CD4-positive, alpha-beta memory T cell (primary cell): ENCODE results near the gene PPFIA4. TPM values are rescaled to one million over a fixed set of nuclear protein-coding genes. Genes with fewer than 3 reads are reported as not detected.

Experiments used
- CTCF ChIA-PET: fragments of 350-600 bp; sonication (Branson Sonifier 250); formaldehyde crosslinking; loops from one replicate; lab custom pipeline; 2021; ENCODE audit warnings: inconsistent platforms; ENCODE audit not compliant: partially characterized antibody; lab: Charles Lee
- POLR2A ChIA-PET: fragments of 350-600 bp; sonication (Branson Sonifier 250); formaldehyde crosslinking; loops from one replicate; lab custom pipeline; 2021; ENCODE audit not compliant: partially characterized antibody; lab: Charles Lee
- DNase-seq, 5 donors: peaks; one replicate each; pipeline versions ENCODE4 v3.0.0 to v3.0.0-alpha.2; 2020 to 2022; ENCODE audit warnings: mixed read lengths in 1 of 5
- H3K27ac ChIP-seq: one replicate; pipeline ENCODE4 v1.7.0; 2013; ENCODE audit warnings: low read depth, low read length
- H3K27me3 ChIP-seq: 2 replicates; pipeline ENCODE4 v1.7.0; 2013; ENCODE audit warnings: mild to moderate bottlenecking, low read length, moderate library complexity; ENCODE audit not compliant: insufficient read depth
- H3K36me3 ChIP-seq: 2 replicates; pipeline ENCODE4 v1.7.0; 2013; ENCODE audit warnings: mild to moderate bottlenecking, low read length, moderate library complexity; ENCODE audit not compliant: insufficient read depth
- H3K4me1 ChIP-seq: 2 replicates; pipeline ENCODE4 v1.7.0; 2013; ENCODE audit warnings: mild to moderate bottlenecking, low read length, moderate library complexity; ENCODE audit not compliant: insufficient read depth
- H3K4me3 ChIP-seq, 2 donors: one replicate each; pipeline ENCODE4 v1.7.0; 2013; ENCODE audit warnings: low read length in 2 of 2, mild to moderate bottlenecking in 1 of 2
- H3K9me3 ChIP-seq, 2 donors: one replicate each; pipeline ENCODE4 v1.7.0; 2013; ENCODE audit warnings: low read length in 2 of 2, control low read depth in 1 of 2; ENCODE audit not compliant: control insufficient read depth in 1 of 2
- H3K27ac Mint-ChIP-seq, 7 donors: one replicate each; pipeline ENCODE4 v1.8.0; 2020 to 2021; ENCODE audit warnings: mixed read lengths in 7 of 7, mild to moderate bottlenecking in 6 of 7, inconsistent platforms in 3 of 7, moderate library complexity in 3 of 7
- H3K27me3 Mint-ChIP-seq, 2 donors: one replicate each; pipeline ENCODE4 v1.8.0; 2020 to 2021; ENCODE audit warnings: mixed read lengths in 2 of 2
- H3K36me3 Mint-ChIP-seq, 2 donors: one replicate each; pipeline ENCODE4 v1.8.0; 2020 to 2021; ENCODE audit warnings: mixed read lengths in 2 of 2, inconsistent platforms in 1 of 2, mild to moderate bottlenecking in 1 of 2
- H3K4me1 Mint-ChIP-seq, 4 donors: one replicate each; pipeline ENCODE4 v1.8.0; 2020 to 2021; ENCODE audit warnings: mixed read lengths in 4 of 4, mild to moderate bottlenecking in 1 of 4
- H3K4me3 Mint-ChIP-seq, 8 donors: one replicate each; pipeline ENCODE4 v1.8.0; 2020 to 2021; ENCODE audit warnings: mixed read lengths in 8 of 8, mild to moderate bottlenecking in 7 of 8, moderate library complexity in 6 of 8, inconsistent platforms in 3 of 8
- H3K9me3 Mint-ChIP-seq, 8 donors: one replicate each; pipeline ENCODE4 v1.8.0; 2020 to 2021; ENCODE audit warnings: mixed read lengths in 8 of 8, mild to moderate bottlenecking in 5 of 8, inconsistent platforms in 3 of 8, moderate library complexity in 1 of 8
- intact Hi-C: fragments of 100-400 bp; cut with micrococcal nuclease; formaldehyde crosslinking; loops from one replicate; pipeline ENCODE4 v1.15.1; 2023
- polyA plus RNA-seq, 2 donors: library from polyadenylated mRNA; unstranded; fragments of 300-500 nt; fragmentation: Illumina TruSeq; gene quantifications; one replicate each; pipeline ENCODE4 v1.2.3, GENCODE V29; 2021
- total RNA-seq, 2 experiments: library from RNA; stranded (reverse); gene quantifications; one replicate each; pipeline ENCODE4 v1.2.3, GENCODE V29; 2021

Gene PPFIA4
- total and polyA plus RNA-seq, 4 experiments from 2014 or later: 1.4 to 1.5 TPM; not detected in 2

- H3K27ac Mint-ChIP-seq: no peak overlapping the region
- H3K4me3 ChIP-seq: no peak overlapping the region
- POLR2A ChIA-PET: interaction anchor here (1.4 kb wide), 1 partner anchor 8 kb away, joined by 3 read pairs; no protein-coding TSS in a partner anchor
- peaks cover 4 to 16% (median 11%) of the 10 kb centered on the region in 4 donors for H3K4me1 Mint-ChIP-seq
- intact Hi-C loops: loop anchor here (5.0 kb wide), 1 partner anchor 62 kb away; the partner anchor contains the start of gene CYB5R1
- no peak overlapping the region for H3K27ac ChIP-seq
- CTCF ChIA-PET: interaction anchor here (2.2 kb wide), 1 partner anchor 11 kb away, joined by 13 read pairs; no protein-coding TSS in a partner anchor
- H3K4me3 Mint-ChIP-seq: no peak overlapping the region
- H3K9me3 Mint-ChIP-seq: peaks cover 0 to 2% (median 0%) of the 10 kb centered on the region in 8 donors
- peaks cover 13% of the 10 kb centered on the region for H3K4me1 ChIP-seq
- peaks cover 0 to 9% of the 10 kb centered on the region in 2 donors for H3K36me3 Mint-ChIP-seq
- no peak for DNase-seq
- H3K9me3 ChIP-seq: no peaks in the 10 kb centered on the region
- peaks cover 2% of the 10 kb centered on the region for H3K36me3 ChIP-seq
- no peaks in the 10 kb centered on the region for H3K27me3 ChIP-seq
- H3K27me3 Mint-ChIP-seq: peaks cover 0 to 2% of the 10 kb centered on the region in 2 donors
Observed at GRCh38 chr1:203028784-203029553, 2.7 kb downstream of the PPFIA4 start.

- H3K36me3 ChIP-seq: no peaks in the 10 kb centered on the region
- Mint-ChIP-seq H3K4me3 (no peak overlapping the region), H3K36me3 (no peaks in the 10 kb centered on the region), H3K27ac (no peak overlapping the region), H3K27me3 (peaks cover 0 to 2% of the 10 kb centered on the region in 2 donors), H3K9me3 (no peaks in the 10 kb centered on the region), H3K4me1 (peaks cover 2 to 9% (median 6%) of the 10 kb centered on the region in 4 donors)
- peaks cover 13% of the 10 kb centered on the region for H3K4me1 ChIP-seq
- H3K4me3 ChIP-seq: no peak overlapping the region
- POLR2A ChIA-PET: no interaction called here
- H3K27ac ChIP-seq: no peak overlapping the region
- H3K9me3 ChIP-seq: no peaks in the 10 kb centered on the region
- intact Hi-C loops: no loop called here
- DNase-seq: no peak
- H3K27me3 ChIP-seq: no peaks in the 10 kb centered on the region
- CTCF ChIA-PET: interaction anchor here (2.0 kb wide), 1 partner anchor 8 kb away, joined by 12 read pairs; no protein-coding TSS in a partner anchor
Observed at GRCh38 chr1:203031467-203031866, 5.2 kb downstream of the PPFIA4 start.

DNA sequence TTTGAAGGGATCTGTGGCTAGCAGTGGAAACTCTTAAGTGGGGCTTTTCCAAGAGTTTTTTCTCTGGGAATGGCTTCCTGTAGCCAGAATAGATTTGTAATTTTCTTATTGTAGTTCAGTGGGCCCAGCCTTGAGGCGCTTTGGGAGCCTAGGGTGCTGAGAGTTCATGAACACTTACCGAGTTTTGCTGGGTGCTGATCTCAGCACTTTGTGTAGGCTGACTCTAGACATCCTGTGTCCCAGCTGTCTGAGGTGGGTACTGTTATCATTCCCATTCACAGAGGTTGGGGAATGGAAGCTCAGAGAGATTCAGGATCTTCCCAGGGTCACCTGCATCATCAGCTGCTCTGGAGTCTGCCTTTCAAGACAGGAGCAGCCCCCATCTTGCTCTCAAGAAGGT lies 7.0 kb downstream of the PPFIA4 start:
- peaks cover 0 to 6% of the 10 kb centered on the region in 2 donors for H3K27me3 Mint-ChIP-seq
- Histone ChIP-seq H3K9me3 (no peaks in the 10 kb centered on the region), H3K36me3 (no peaks in the 10 kb centered on the region), H3K4me1 (no peaks in the 10 kb centered on the region), H3K4me3 (no peak overlapping the region), H3K27ac (no peak overlapping the region), H3K27me3 (no peaks in the 10 kb centered on the region)
- no peak overlapping the region for H3K27ac Mint-ChIP-seq
- H3K9me3 Mint-ChIP-seq: no peaks in the 10 kb centered on the region
- H3K36me3 Mint-ChIP-seq: no peaks in the 10 kb centered on the region
- H3K4me3 Mint-ChIP-seq: no peak overlapping the region
- POLR2A ChIA-PET: no interaction called here
- CTCF ChIA-PET: interaction anchor here (1.3 kb wide), 1 partner anchor 10 kb away, joined by 4 read pairs; no protein-coding TSS in a partner anchor
- DNase-seq: no peak
- H3K4me1 Mint-ChIP-seq: no peaks in the 10 kb centered on the region
- intact Hi-C loops: no loop called here

DNA sequence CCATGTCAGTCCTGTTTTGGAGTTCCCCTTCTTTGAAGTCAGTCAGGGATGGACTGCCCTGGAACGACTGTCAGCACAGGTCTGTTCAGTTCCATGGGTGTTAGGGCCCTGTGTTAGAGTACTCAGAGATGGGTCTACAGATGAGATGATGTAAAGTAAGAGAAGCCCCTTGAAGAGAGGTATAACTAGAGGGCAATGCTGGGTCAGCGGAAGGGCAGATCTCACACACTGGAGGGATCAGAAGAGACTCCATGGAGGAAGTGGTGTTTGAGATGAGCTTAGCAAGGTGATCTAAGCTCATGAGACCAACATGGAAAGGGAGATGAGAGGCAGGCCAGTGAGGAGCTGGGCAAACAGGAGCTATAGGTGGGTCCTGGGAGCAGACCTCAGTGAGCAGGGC lies 7.6 kb downstream of the PPFIA4 start:
- H3K27me3 ChIP-seq: no peaks in the 10 kb centered on the region
- no peaks in the 10 kb centered on the region for H3K9me3 ChIP-seq
- Mint-ChIP-seq H3K27ac (no peak overlapping the region), H3K36me3 (no peaks in the 10 kb centered on the region), H3K27me3 (peaks cover 0 to 5% of the 10 kb centered on the region in 2 donors), H3K4me1 (no peaks in the 10 kb centered on the region), H3K9me3 (no peaks in the 10 kb centered on the region), H3K4me3 (no peak overlapping the region)
- no peak for DNase-seq
- no peak overlapping the region for H3K4me3 ChIP-seq
- CTCF ChIA-PET: interaction anchor here (0.7 to 1.4 kb wide), 4 partner anchors 9 to 235 kb away, joined by 3 to 5 read pairs (median 4); no protein-coding TSS in a partner anchor
- no peak overlapping the region for H3K27ac ChIP-seq
- H3K4me1 ChIP-seq: no peaks in the 10 kb centered on the region
- no peaks in the 10 kb centered on the region for H3K36me3 ChIP-seq
- intact Hi-C loops: no loop called here
- POLR2A ChIA-PET: no interaction called here

DNA sequence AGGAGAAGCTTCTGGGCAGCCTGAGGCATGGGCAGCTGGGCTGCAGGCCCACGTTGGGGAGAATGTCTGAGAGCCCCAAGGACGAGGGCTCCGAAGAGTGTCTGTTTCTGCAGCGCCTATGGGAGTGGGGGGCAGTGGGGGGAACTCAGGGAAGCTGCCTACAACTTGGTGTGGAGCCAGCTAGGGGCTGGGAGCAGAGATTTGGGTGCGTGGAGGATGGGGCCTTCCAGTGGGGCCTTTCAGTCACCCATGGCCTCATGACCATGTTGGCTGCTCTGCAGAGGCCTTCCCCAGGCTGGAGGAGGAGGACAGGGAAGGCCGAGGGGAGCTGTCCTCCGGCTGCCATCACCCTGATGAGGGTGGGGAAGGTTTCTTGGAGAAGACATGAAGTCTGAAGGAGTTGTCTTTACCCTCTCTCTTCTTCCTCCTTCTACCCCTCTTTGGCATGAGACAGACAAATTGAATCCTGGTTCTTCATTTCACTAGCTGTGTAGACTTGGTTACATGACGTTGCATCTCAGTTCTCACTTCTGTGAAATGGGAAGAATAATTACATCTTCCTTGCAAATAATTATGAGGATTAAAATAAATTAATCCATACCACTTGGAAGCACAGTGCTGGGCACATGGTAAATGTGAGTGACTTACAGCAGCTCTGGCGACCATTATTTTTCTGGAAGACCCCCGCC lies 8.3 kb downstream of the PPFIA4 start:
- H3K36me3 ChIP-seq: no peaks in the 10 kb centered on the region
- no peaks in the 10 kb centered on the region for H3K36me3 Mint-ChIP-seq
- intact Hi-C loops: no loop called here
- no peaks in the 10 kb centered on the region for H3K4me1 ChIP-seq
- no peak overlapping the region for H3K27ac Mint-ChIP-seq
- H3K9me3 ChIP-seq: no peaks in the 10 kb centered on the region
- H3K9me3 Mint-ChIP-seq: no peaks in the 10 kb centered on the region
- no peak for DNase-seq
- H3K4me3 Mint-ChIP-seq: no peak overlapping the region
- no peak overlapping the region for H3K27ac ChIP-seq
- ChIA-PET POLR2A (interaction anchor here (1.4 kb wide), 1 partner anchor 17 kb away, joined by 3 read pairs; no protein-coding TSS in a partner anchor), CTCF (interaction anchor here (0.6 to 1.4 kb wide), 6 partner anchors 9 to 589 kb away, joined by 3 to 5 read pairs (median 3); no protein-coding TSS in a partner anchor)
- H3K4me1 Mint-ChIP-seq: peaks cover 2 to 6% (median 4%) of the 10 kb centered on the region in 4 donors
- no peak overlapping the region for H3K4me3 ChIP-seq
- H3K27me3 ChIP-seq: no peaks in the 10 kb centered on the region
- peaks cover 3 to 8% of the 10 kb centered on the region in 2 donors for H3K27me3 Mint-ChIP-seq

- Mint-ChIP-seq H3K27me3 (peaks cover 3 to 8% of the 10 kb centered on the region in 2 donors), H3K27ac (no peak overlapping the region), H3K9me3 (no peaks in the 10 kb centered on the region), H3K4me1 (peaks cover 2 to 6% (median 4%) of the 10 kb centered on the region in 4 donors), H3K36me3 (no peaks in the 10 kb centered on the region), H3K4me3 (no peak overlapping the region)
- ChIA-PET CTCF (interaction anchor here (0.8 to 1.4 kb wide), 4 partner anchors 9 to 232 kb away, joined by 3 to 4 read pairs (median 3); partner anchors contain the start of gene PPFIA4), POLR2A (interaction anchor here (1.4 kb wide), 1 partner anchor 17 kb away, joined by 3 read pairs; no protein-coding TSS in a partner anchor)
- Histone ChIP-seq H3K27me3 (no peaks in the 10 kb centered on the region), H3K27ac (no peak overlapping the region), H3K4me1 (no peaks in the 10 kb centered on the region), H3K9me3 (no peaks in the 10 kb centered on the region), H3K4me3 (no peak overlapping the region), H3K36me3 (no peaks in the 10 kb centered on the region)
- intact Hi-C loops: no loop called here
- no peak for DNase-seq
Observed at GRCh38 chr1:203035111-203036000, 9.1 kb downstream of the PPFIA4 start.
